Vagina (tissue), 2 donors: Measurements from ENCODE around the gene UNC5B. TPM values are rescaled to one million over a fixed set of nuclear protein-coding genes. Genes with fewer than 3 reads are reported as not detected.

Experiments
- DNase-seq, 2 donors: peaks; one replicate each; pipeline ENCODE4 v3.0.0-alpha.2; 2017; ENCODE audit errors: extremely low spot score in 2 of 2
- H3K27ac ChIP-seq: fragments of 200-600 bp; sonication (generic); one replicate; pipeline ENCODE4 v1.5.1; 2019
- H3K27me3 ChIP-seq: fragments of 200-600 bp; sonication (generic); one replicate; pipeline ENCODE4 v1.5.1; 2019
- H3K36me3 ChIP-seq, 2 donors: fragments of 200-600 bp; sonication (generic); one replicate each; pipeline ENCODE4 v1.5.1; 2017 to 2019
- H3K4me1 ChIP-seq: fragments of 200-600 bp; sonication (generic); one replicate; pipeline ENCODE4 v1.5.1; 2019
- H3K4me3 ChIP-seq, 2 donors: fragments of 200-600 bp; sonication (generic); 1 replicate in 1 of 2; 2 replicates in 1 of 2; pipeline ENCODE4 v1.5.1; 2016 to 2019
- H3K9me3 ChIP-seq: fragments of 200-600 bp; sonication (generic); one replicate; pipeline ENCODE4 v1.5.1; 2019
- POLR2A ChIP-seq, 2 donors: fragments of 450-650 bp; IDR thresholded peaks; one replicate each; pipeline ENCODE4 v1.6.1; 2017; ENCODE audit warnings: antibody characterized with exemption in 2 of 2, mild to moderate bottlenecking in 2 of 2, moderate library complexity in 2 of 2
- POLR2AphosphoS5 ChIP-seq, 2 donors: sonication (generic); formaldehyde crosslinking; IDR thresholded peaks; one replicate each; pipeline ENCODE4 v1.9.0; 2017; ENCODE audit warnings: antibody characterized with exemption in 2 of 2, mild to moderate bottlenecking in 2 of 2, low read depth in 1 of 2; ENCODE audit not compliant: insufficient read depth in 1 of 2
- intact Hi-C: fragments of 100-400 bp; cut with DNase I; formaldehyde crosslinking; loops from one replicate; pipeline ENCODE4 v1.15.1; 2023
- total RNA-seq: library from RNA; depleted of rRNA; stranded (reverse); fragments of >200 nt; gene quantifications from one replicate; pipeline ENCODE4 v1.2.3, GENCODE V29; 2016
- TF ChIP-seq, protein P1 (sequence below), 3 experiments: fragments of 450-650 bp in 2 of 3; fragments of 200-600 bp in 1 of 3; sonication (generic) in 1 of 3; IDR thresholded peaks; one replicate each; pipeline ENCODE4 v1.5.1; 2017 to 2019; ENCODE audit warnings: antibody characterized with exemption in 3 of 3, mild to moderate bottlenecking in 2 of 3, moderate library complexity in 2 of 3

The UNC5B gene
- total RNA-seq, 1 donor from 2014 or later, result 24.3 TPM

DNA sequence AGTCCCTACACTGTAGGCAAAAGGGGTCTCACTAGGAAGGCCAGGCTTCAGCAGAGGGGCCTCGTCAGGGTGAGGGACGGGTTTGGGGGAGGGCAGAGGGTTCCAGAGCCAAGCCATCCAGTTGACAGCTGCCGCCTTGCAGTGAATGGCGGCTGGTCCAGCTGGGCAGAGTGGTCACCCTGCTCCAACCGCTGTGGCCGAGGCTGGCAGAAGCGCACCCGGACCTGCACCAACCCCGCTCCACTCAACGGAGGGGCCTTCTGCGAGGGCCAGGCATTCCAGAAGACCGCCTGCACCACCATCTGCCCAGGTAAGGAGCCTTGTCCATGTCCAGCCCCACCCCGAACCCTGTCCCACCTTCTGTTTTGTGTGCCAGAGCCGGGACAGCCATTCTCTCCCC, 75.1 kb downstream of the UNC5B start:
- DNase-seq, result no peak
- Histone ChIP-seq H3K4me1 (no peaks in the 10 kb centered on the region), H3K9me3 (no peaks in the 10 kb centered on the region), H3K4me3 (no peak overlapping the region), H3K36me3 (peaks cover 0 to 31% of the 10 kb centered on the region in 2 donors), H3K27me3 (no peaks in the 10 kb centered on the region), H3K27ac (no peak overlapping the region)
- intact Hi-C loops, result loop anchor here (5.0 kb wide), 1 partner anchor 360 kb away; no protein-coding TSS in a partner anchor
- TF ChIP-seq, protein P1, sequence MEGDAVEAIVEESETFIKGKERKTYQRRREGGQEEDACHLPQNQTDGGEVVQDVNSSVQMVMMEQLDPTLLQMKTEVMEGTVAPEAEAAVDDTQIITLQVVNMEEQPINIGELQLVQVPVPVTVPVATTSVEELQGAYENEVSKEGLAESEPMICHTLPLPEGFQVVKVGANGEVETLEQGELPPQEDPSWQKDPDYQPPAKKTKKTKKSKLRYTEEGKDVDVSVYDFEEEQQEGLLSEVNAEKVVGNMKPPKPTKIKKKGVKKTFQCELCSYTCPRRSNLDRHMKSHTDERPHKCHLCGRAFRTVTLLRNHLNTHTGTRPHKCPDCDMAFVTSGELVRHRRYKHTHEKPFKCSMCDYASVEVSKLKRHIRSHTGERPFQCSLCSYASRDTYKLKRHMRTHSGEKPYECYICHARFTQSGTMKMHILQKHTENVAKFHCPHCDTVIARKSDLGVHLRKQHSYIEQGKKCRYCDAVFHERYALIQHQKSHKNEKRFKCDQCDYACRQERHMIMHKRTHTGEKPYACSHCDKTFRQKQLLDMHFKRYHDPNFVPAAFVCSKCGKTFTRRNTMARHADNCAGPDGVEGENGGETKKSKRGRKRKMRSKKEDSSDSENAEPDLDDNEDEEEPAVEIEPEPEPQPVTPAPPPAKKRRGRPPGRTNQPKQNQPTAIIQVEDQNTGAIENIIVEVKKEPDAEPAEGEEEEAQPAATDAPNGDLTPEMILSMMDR (IDR thresholded peaks at IDR 0.05), result no peak
- TF ChIP-seq POLR2A (IDR thresholded peaks at IDR 0.05) (no peak), POLR2AphosphoS5 (IDR thresholded peaks at IDR 0.05; ENCODE audit: insufficient read depth in 1 of 2, low read depth in 1 of 2) (no peak)

DNA sequence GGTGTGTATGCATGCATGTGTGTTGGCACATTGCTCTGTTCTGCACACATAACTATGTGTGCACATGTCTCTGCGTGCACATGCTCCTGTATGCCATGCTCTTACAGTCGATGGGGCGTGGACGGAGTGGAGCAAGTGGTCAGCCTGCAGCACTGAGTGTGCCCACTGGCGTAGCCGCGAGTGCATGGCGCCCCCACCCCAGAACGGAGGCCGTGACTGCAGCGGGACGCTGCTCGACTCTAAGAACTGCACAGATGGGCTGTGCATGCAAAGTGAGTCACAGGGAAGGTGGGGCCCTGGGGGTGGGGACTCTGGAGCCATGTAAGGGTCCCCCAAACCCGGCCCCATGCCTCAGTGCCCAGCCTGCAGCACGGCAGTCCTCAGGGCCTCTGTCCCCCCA, 76.1 kb downstream of the UNC5B start:
- no peak overlapping the region for H3K4me3 ChIP-seq
- no peaks in the 10 kb centered on the region for H3K27me3 ChIP-seq
- no peaks in the 10 kb centered on the region for H3K9me3 ChIP-seq
- H3K27ac ChIP-seq, result no peak overlapping the region
- H3K4me1 ChIP-seq, result peaks cover 6% of the 10 kb centered on the region
- no peak for DNase-seq
- no peak for TF ChIP-seq POLR2A (IDR thresholded peaks at IDR 0.05)
- TF ChIP-seq, protein P1 (IDR thresholded peaks at IDR 0.05), result no peak
- TF ChIP-seq POLR2AphosphoS5 (IDR thresholded peaks at IDR 0.05; ENCODE audit: insufficient read depth in 1 of 2, low read depth in 1 of 2), result no peak
- peaks cover 0 to 32% of the 10 kb centered on the region in 2 donors for H3K36me3 ChIP-seq
- intact Hi-C loops, result loop anchor here (5.0 kb wide), 1 partner anchor 361 kb away; no protein-coding TSS in a partner anchor

DNA sequence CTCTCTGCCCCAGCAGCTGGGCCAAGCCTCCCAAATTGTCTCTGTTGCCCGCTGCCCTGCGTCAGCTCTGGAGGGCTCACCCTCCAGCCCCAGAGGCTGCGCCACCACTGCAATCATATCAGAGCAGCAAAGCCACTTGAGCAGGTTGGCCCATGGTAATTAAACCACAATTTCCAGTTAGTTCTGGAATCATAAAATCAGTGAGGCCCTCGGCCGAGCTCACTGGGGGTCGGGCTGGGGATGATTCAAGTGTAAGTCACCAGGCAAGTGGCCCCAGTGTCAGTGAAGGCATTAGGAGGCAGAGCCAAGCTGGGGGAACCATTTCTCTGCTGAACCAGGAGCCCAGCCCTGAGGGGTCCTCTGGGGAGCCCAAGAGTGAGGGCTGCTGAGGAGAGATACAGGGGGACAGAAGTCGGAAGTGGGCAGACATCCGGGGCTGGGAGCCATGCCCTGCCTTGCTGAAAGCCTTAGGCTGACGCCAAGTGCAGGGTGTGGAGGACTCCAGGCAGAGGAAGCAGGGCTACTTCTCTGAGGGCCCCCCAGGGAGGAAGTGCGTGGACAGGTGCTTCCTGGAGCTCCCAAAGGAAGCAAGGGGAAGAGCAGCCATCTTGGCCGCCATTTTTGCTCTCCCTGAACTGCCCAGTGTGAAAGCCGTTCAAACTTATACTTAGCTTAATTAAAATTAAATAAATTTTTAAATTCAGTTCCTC, 77.2 kb downstream of the UNC5B start:
- H3K36me3 ChIP-seq, result peaks cover 0 to 38% of the 10 kb centered on the region in 2 donors
- TF ChIP-seq POLR2AphosphoS5 (IDR thresholded peaks at IDR 0.05; ENCODE audit: insufficient read depth in 1 of 2, low read depth in 1 of 2), result no peak
- TF ChIP-seq POLR2A (IDR thresholded peaks at IDR 0.05), result no peak
- TF ChIP-seq, protein P1 (IDR thresholded peaks at IDR 0.05), result no peak
- H3K4me1 ChIP-seq, result peaks cover 6% of the 10 kb centered on the region
- H3K9me3 ChIP-seq, result no peaks in the 10 kb centered on the region
- H3K27ac ChIP-seq, result no peak overlapping the region
- intact Hi-C loops, result loop anchor here (5.0 kb wide), 1 partner anchor 362 kb away; no protein-coding TSS in a partner anchor
- H3K4me3 ChIP-seq, result no peak overlapping the region
- no peak for DNase-seq
- no peaks in the 10 kb centered on the region for H3K27me3 ChIP-seq

DNA sequence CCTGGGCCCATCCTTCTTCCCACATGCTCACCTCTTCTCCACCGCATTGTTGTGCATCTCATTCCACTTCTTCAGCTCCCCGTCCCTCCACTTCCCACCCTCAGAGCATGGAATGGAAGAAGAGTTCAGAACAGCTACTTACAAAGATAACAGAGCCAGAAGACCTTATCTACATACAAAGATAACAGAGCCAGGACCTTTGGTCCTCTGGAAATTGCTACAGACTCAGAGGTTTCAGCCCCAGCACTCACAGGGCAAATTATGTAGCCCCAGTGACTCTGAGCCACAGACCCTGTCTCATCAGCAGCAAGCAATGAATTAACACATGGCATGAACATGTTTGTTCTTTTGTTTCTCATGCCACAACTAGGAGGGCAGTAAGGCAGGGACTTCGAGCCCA, 78.0 kb downstream of the UNC5B start:
- Histone ChIP-seq H3K36me3 (peaks cover 0 to 38% of the 10 kb centered on the region in 2 donors), H3K9me3 (no peaks in the 10 kb centered on the region), H3K4me3 (no peak overlapping the region), H3K4me1 (peaks cover 6% of the 10 kb centered on the region), H3K27ac (no peak overlapping the region), H3K27me3 (no peaks in the 10 kb centered on the region)
- no peak for TF ChIP-seq POLR2A (IDR thresholded peaks at IDR 0.05)
- TF ChIP-seq, protein P1 (IDR thresholded peaks at IDR 0.05), result no peak
- no peak for TF ChIP-seq POLR2AphosphoS5 (IDR thresholded peaks at IDR 0.05; ENCODE audit: insufficient read depth in 1 of 2, low read depth in 1 of 2)
- intact Hi-C loops, result no loop called here
- DNase-seq, result no peak
